VCaP (cell line): ENCODE data around the gene PHACTR1.

Experiments
- H3K27ac ChIP-seq: fragments of 450-650 bp; 2 replicates; pipeline ENCODE4 v1.5.1; 2017
- TF ChIP-seq, protein P1 (sequence below): fragments of 450-650 bp; conservative IDR thresholded peaks from 2 replicates; pipeline ENCODE4 v1.5.1; 2017; ENCODE audit warnings: mild to moderate bottlenecking, moderate library complexity

PHACTR1 gene

DNA sequence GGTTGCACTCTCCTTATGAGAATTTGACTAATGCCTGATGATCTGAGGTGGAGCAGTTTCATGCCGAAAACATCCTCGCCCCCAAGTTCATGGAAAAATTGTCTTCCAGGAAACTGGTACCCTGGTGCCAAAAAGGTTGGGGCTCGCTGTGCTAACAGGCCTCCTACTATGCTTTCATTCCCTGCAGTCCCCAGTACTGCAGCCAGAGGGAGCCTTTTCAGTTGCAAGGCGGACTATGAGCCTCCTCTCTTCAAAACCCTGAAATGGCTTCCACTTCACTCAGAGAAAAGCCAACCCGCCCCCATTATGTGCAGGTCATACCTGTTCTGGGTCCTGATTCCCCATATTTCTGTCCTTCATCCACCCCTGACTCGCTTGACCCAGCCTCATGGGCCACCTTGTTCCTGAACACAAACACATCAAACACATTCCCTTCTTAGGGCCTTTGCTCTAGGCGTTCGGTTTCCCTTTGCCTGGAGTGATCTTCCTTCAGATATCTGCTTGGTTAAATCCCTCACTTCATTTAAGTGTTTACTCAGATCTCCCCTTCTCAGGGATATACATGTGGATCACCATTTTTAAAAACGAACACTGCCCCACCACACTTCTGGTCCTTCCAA is 173.7 kb downstream of the PHACTR1 start:
- TF ChIP-seq, protein P1, sequence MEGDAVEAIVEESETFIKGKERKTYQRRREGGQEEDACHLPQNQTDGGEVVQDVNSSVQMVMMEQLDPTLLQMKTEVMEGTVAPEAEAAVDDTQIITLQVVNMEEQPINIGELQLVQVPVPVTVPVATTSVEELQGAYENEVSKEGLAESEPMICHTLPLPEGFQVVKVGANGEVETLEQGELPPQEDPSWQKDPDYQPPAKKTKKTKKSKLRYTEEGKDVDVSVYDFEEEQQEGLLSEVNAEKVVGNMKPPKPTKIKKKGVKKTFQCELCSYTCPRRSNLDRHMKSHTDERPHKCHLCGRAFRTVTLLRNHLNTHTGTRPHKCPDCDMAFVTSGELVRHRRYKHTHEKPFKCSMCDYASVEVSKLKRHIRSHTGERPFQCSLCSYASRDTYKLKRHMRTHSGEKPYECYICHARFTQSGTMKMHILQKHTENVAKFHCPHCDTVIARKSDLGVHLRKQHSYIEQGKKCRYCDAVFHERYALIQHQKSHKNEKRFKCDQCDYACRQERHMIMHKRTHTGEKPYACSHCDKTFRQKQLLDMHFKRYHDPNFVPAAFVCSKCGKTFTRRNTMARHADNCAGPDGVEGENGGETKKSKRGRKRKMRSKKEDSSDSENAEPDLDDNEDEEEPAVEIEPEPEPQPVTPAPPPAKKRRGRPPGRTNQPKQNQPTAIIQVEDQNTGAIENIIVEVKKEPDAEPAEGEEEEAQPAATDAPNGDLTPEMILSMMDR: no peak; the same call in 1 of the 2 replicates
- no peak overlapping the region for H3K27ac ChIP-seq

DNA sequence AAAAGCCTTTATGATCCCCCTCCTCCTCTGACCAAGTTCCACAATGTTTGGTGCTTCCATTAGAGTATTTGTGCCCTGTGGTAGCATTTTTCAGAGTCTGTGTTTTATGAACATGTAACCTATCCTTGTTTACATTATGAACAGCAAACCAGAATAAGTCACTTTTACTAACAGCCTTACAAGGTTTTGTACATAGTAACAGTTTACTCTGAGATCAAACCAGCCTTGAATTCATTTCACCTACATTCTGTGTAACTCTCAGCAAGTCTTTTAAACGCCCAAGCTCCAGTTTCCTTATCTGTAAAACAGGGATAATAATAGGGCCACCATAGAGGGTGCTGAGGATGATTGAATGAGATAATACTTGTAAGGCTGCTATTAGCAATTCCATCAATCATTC is 175.0 kb downstream of the PHACTR1 start:
- H3K27ac ChIP-seq: no peak overlapping the region
- TF ChIP-seq, protein P1: no peak

GRCh38 chr6:12892151-12892550 is 175.6 kb downstream of the PHACTR1 start:
- TF ChIP-seq, protein P1: no peak
- no peak overlapping the region for H3K27ac ChIP-seq

GRCh38 chr6:12893036-12893435 is 176.5 kb downstream of the PHACTR1 start:
- H3K27ac ChIP-seq: no peak overlapping the region
- TF ChIP-seq, protein P1: no peak

DNA sequence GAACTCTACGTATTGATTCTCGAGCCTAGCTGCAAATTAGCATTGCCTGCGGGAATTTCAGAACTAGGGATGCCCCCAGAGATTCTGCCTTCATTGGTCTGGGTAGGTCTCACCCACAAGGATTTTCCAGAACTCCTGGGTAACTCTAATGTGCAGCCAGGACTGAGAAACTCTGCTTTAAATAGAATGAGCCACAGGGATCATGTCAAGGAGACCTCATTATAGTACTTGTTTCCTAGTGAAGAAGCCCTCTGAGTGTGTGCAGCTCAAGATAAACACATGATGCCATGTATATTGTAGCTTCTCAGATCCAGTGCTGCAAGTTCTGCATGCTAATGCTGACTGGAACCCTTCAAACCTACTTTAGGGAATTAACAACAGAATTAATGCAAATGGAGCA is 179.2 kb downstream of the PHACTR1 start:
- H3K27ac ChIP-seq: no peak overlapping the region
- TF ChIP-seq, protein P1: no peak

GRCh38 chr6:12896208-12896733 is 179.7 kb downstream of the PHACTR1 start:
- H3K27ac ChIP-seq: no peak overlapping the region
- TF ChIP-seq, protein P1: no peak

DNA sequence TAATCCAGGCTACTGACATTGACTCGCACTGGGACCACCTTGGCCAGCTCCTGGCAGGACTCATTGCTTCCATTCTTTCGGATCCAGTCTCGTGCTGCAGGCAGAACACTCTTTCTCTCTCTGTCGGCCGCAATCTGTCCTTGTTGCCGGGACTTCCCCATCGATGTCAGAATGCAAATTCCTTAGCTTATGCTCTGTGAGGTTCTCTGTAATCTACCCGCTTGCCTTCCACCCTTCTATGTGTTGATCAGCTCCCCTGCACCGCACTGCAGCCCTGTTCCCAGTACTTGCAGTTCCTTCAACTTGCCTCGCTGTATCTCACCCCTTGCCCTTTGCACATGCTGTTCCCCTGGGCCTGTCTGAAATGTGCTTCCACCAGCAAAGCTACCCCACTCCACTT is 182.0 kb downstream of the PHACTR1 start:
- TF ChIP-seq, protein P1: no peak
- no peak overlapping the region for H3K27ac ChIP-seq
